Endothelial cell of umbilical vein (primary cell): Measurements from ENCODE around the gene MRPL55. TPM values are rescaled to one million over a fixed set of nuclear protein-coding genes. Genes with fewer than 3 reads are reported as not detected.
A peak's percentile ranks its signal among the peaks of the same experiment; 100 is the strongest.

Experiments
- BruUV-seq: library from RNA; stranded (reverse); fragments of 400-500 nt; replicated peaks from 2 replicates; lab custom pipeline; 2021; lab: Mats Ljungman, UMichigan
- CTCF ChIA-PET: fragments of 300-600, 350-600 bp; sonication (Branson Sonifier 250); formaldehyde crosslinking; loops from one replicate; lab custom pipeline; 2021; ENCODE audit warnings: antibody characterized with exemption, inconsistent platforms; lab: Charles Lee
- POLR2A ChIA-PET: fragments of 300-600, 350-600 bp; sonication (Branson Sonifier 250); formaldehyde crosslinking; loops from one replicate; lab custom pipeline; 2021; ENCODE audit warnings: antibody characterized with exemption, inconsistent platforms; lab: Charles Lee
- DNase-seq: peaks from one replicate; pipeline ENCODE4 v3.0.0-alpha.2; 2011; ENCODE audit warnings: low read depth, low spot score
- FAIRE-seq: peaks from 2 replicates; lab custom pipeline; 2011; peaks lifted over from hg19 to GRCh38; lab: Jason Lieb, UNC
- H2AFZ ChIP-seq: 2 replicates; pipeline ENCODE4 v1.6.0; 2012; ENCODE audit warnings: low read depth, low read length, control low read depth, inconsistent platforms
- H3K27ac ChIP-seq: 2 replicates; pipeline ENCODE4 v1.5.1; 2011; ENCODE audit warnings: low read depth, mild to moderate bottlenecking, control low read depth, low read length, moderate library complexity; ENCODE audit not compliant: insufficient read depth
- H3K27me3 ChIP-seq, 2 experiments: 2 replicates each; pipeline versions ENCODE4 v1.6.0 to v1.6.1; 2011; ENCODE audit warnings: low read length in 2 of 2, mixed read lengths in 1 of 2; ENCODE audit not compliant: control insufficient read depth in 2 of 2, insufficient read depth in 2 of 2
- H3K36me3 ChIP-seq, 2 experiments: 2 replicates in 1 of 2; 3 replicates in 1 of 2; pipeline ENCODE4 v1.5.1; 2011; ENCODE audit warnings: low read length in 2 of 2, mild to moderate bottlenecking in 1 of 2, moderate library complexity in 1 of 2; ENCODE audit not compliant: control insufficient read depth in 2 of 2, insufficient read depth in 2 of 2; ENCODE audit errors: extremely low read depth in 1 of 2
- H3K4me1 ChIP-seq: 3 replicates; pipeline ENCODE4 v1.5.1; 2011; ENCODE audit warnings: mild to moderate bottlenecking, low read length; ENCODE audit not compliant: control insufficient read depth, insufficient read depth; ENCODE audit errors: extremely low read depth
- H3K4me2 ChIP-seq: 2 replicates; pipeline ENCODE4 v1.6.1; 2011; ENCODE audit warnings: low read length, control low read depth, mixed read lengths; ENCODE audit not compliant: insufficient read depth
- H3K4me3 ChIP-seq, 3 experiments: fragments of 200-600 bp in 1 of 3; sonication (generic), shearing (Covaris generic) in 1 of 3; replicated peaks in 1 of 3; 2 replicates each; pipeline ENCODE4 v1.5.1; 2011 to 2016; ENCODE audit warnings: control low read depth in 3 of 3, low read length in 3 of 3, mild to moderate bottlenecking in 2 of 3, inconsistent platforms in 1 of 3, low read depth in 1 of 3, moderate library complexity in 1 of 3; ENCODE audit not compliant: insufficient read depth in 1 of 3
- H3K79me2 ChIP-seq: 2 replicates; pipeline ENCODE4 v1.6.0; 2012; ENCODE audit warnings: low read length, inconsistent platforms; ENCODE audit not compliant: control insufficient read depth, insufficient read depth
- H3K9ac ChIP-seq: replicated peaks from 2 replicates; pipeline ENCODE3; 2011; ENCODE audit warnings: low read length, control low read depth; ENCODE audit not compliant: insufficient read depth; ENCODE audit errors: extremely low read depth
- H3K9me1 ChIP-seq: replicated peaks from 3 replicates; pipeline ENCODE4 v1.6.0; 2011; ENCODE audit warnings: mild to moderate bottlenecking, low read length; ENCODE audit not compliant: control insufficient read depth, insufficient read depth; ENCODE audit errors: extremely low read depth
- H3K9me3 ChIP-seq: replicated peaks from 2 replicates; pipeline ENCODE4 v1.5.1; 2012; ENCODE audit warnings: low read length, inconsistent platforms; ENCODE audit not compliant: control insufficient read depth, insufficient read depth
- H4K20me1 ChIP-seq: replicated peaks from 2 replicates; pipeline ENCODE3; 2011; ENCODE audit warnings: mild to moderate bottlenecking, low read length; ENCODE audit not compliant: control insufficient read depth, insufficient read depth; ENCODE audit errors: extremely low read depth
- CTCF ChIP-seq, 2 donors: IDR thresholded peaks; 1 replicate in 1 of 2; 2 replicates in 1 of 2; pipeline ENCODE4 v1.5.1; 2011; ENCODE audit warnings: low read length in 2 of 2, mild to moderate bottlenecking in 2 of 2, moderate library complexity in 2 of 2, control low read depth in 1 of 2, inconsistent platforms in 1 of 2, low read depth in 1 of 2; ENCODE audit not compliant: insufficient read depth in 1 of 2; ENCODE audit errors: extremely low read depth in 1 of 2
- EZH2 ChIP-seq: IDR thresholded peaks from 2 replicates; pipeline ENCODE4 v1.6.1; 2012; ENCODE audit warnings: borderline replicate concordance, low read depth, mild to moderate bottlenecking, moderate library complexity, low read length, inconsistent platforms; ENCODE audit not compliant: severe bottlenecking
- FOS ChIP-seq: IDR thresholded peaks from 2 replicates; pipeline ENCODE4 v1.6.1; 2011; ENCODE audit warnings: mild to moderate bottlenecking, low read length, moderate library complexity, borderline replicate concordance; ENCODE audit not compliant: insufficient read depth
- GATA2 ChIP-seq: IDR thresholded peaks from 2 replicates; pipeline ENCODE4 v1.7.0; 2011; ENCODE audit warnings: low read depth, mild to moderate bottlenecking, moderate library complexity, mixed read lengths, low read length; ENCODE audit not compliant: insufficient read length, insufficient read depth
- JUN ChIP-seq: IDR thresholded peaks from 2 replicates; pipeline ENCODE4 v1.6.1; 2011; ENCODE audit warnings: borderline replicate concordance, low read depth; ENCODE audit not compliant: insufficient read length, insufficient read depth
- MYC ChIP-seq: IDR thresholded peaks from one replicate; pipeline ENCODE4 v1.6.1; 2011; ENCODE audit warnings: mild to moderate bottlenecking, low read depth, low read length
- POLR2A ChIP-seq: IDR thresholded peaks from 2 replicates; pipeline ENCODE4 v1.6.1; 2012; ENCODE audit warnings: low read depth, mild to moderate bottlenecking, control low read depth, low read length
- POLR2AphosphoS5 ChIP-seq: IDR thresholded peaks from 2 replicates; pipeline ENCODE4 v1.6.1; 2012; ENCODE audit warnings: low read depth, mild to moderate bottlenecking, control low read depth, low read length, moderate library complexity; ENCODE audit not compliant: insufficient read depth
- dilution Hi-C: fragments of 300-500 bp; cut with MboI; formaldehyde crosslinking; loops from one replicate; pipeline ENCODE4 v1.15.0; 2019; ENCODE audit warnings: low sequenced_read_pairs; ENCODE audit not compliant: extremely low pct_ligation_motif_present
- intact Hi-C: fragments of 100-400 bp; cut with micrococcal nuclease; formaldehyde crosslinking; loops from one replicate; pipeline ENCODE4 v1.10.0; 2022
- polyA plus RNA-seq, 4 experiments: library from polyadenylated mRNA; depleted of rRNA in 3 of 4; stranded (reverse) in 3 of 4; unstranded in 1 of 4; fragments of >200 nt; gene quantifications; 2 replicates each; pipeline versions ENCODE4 v1.2.1 to v1.2.3, GENCODE V29; 2011 to 2012; ENCODE audit warnings: missing spikeins in 1 of 4
- total RNA-seq: library from RNA; stranded (reverse); gene quantifications from 2 replicates; pipeline ENCODE4 v1.2.3, GENCODE V29; 2021
- TF ChIP-seq, protein P1 (sequence below): IDR thresholded peaks from 2 replicates; pipeline ENCODE4 v1.6.1; 2011; ENCODE audit not compliant: insufficient read depth, insufficient read length

The MRPL55 gene
- total and polyA plus RNA-seq, 2 donors (not counting 3 experiments of a cell fraction or from before 2014, with no cell fraction given): 58.7 to 155 TPM

- CTCF ChIA-PET: interaction anchor here (0.7 to 1.6 kb wide), 4 partner anchors 8 to 82 kb away, joined by 3 to 12 read pairs (median 4); no protein-coding TSS in a partner anchor
- H3K4me1 ChIP-seq: peaks cover 33% of the 10 kb centered on the region
- peaks cover 4% of the 10 kb centered on the region for H4K20me1 ChIP-seq
- peak overlapping the region; percentile 83 for H2AFZ ChIP-seq
- H3K9me3 ChIP-seq: no peaks in the 10 kb centered on the region
- peaks cover 55% of the 10 kb centered on the region for H3K79me2 ChIP-seq
- H3K9ac ChIP-seq: peak overlapping the region; percentile 99
- no TSS peak for BruUV-seq
- peak overlapping the region; percentile 53 for H3K4me2 ChIP-seq
- no peak for DNase-seq
- H3K27ac ChIP-seq: peak overlapping the region; percentile 63
- no peaks in the 10 kb centered on the region for H3K9me1 ChIP-seq
- TF ChIP-seq EZH2: no peak
- no peak for TF ChIP-seq CTCF (IDR thresholded peaks at IDR 0.05; ENCODE audit: extremely low read depth in 1 of 2, insufficient read depth in 1 of 2, low read depth in 1 of 2, low read length in 2 of 2)
- TF ChIP-seq JUN: no peak
- TF ChIP-seq GATA2: no peak
- no peak for TF ChIP-seq POLR2AphosphoS5
- no peak for TF ChIP-seq FOS
- no peak for TF ChIP-seq POLR2A
- TF ChIP-seq, protein P1, sequence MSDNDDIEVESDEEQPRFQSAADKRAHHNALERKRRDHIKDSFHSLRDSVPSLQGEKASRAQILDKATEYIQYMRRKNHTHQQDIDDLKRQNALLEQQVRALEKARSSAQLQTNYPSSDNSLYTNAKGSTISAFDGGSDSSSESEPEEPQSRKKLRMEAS: no peak
- TF ChIP-seq MYC: no peak
- H3K36me3 ChIP-seq: no peaks in the 10 kb centered on the region
- intact Hi-C loops: loop anchor here (1.0 to 10.0 kb wide), 7 partner anchors 22 to 517 kb away; partner anchors contain the start of genes C1orf35, GUK1, JMJD4 and SNAP47
- peak; percentile 74 for FAIRE-seq
- POLR2A ChIA-PET: no interaction called here
- no peaks in the 10 kb centered on the region for H3K27me3 ChIP-seq
- peak overlapping the region; percentile 51 to 73 (median 72) for H3K4me3 ChIP-seq
- dilution Hi-C loops: no loop called here
These were observed 27.4 kb downstream of the MRPL55 start for GRCh38 chr1:228081578-228082213.
